Posterior cingulate gyrus (tissue), 11 donors: ENCODE measurements around the gene BAAT.
A peak's percentile ranks its signal among the peaks of the same experiment; 100 is the strongest.
"Not testable (repeated sequence)": the region's sequence is repeated elsewhere in the genome, so short reads cannot be mapped to it uniquely, and the experiment has no call there.

ENCODE experiments used
- DNase-seq, 10 donors: peaks; one replicate each; pipeline versions ENCODE4 v3.0.0 to v3.0.0-alpha.2; 2020 to 2021; ENCODE audit warnings: mixed read lengths in 3 of 10
- intact Hi-C: fragments of 100-400 bp; cut with DNase I; formaldehyde crosslinking; loops from one replicate; pipeline ENCODE4 v1.15.1; 2023

BAAT gene

GRCh38 chr9:101384873-101385536, at the start of gene BAAT:
Gene BAAT (minus strand): TSS chr9:101385006. CDS start chr9:101371404, 13,602 bp downstream.
- intact Hi-C loops = loop anchor here (5.0 kb wide), 2 partner anchors 673 to 783 kb away; no protein-coding TSS in a partner anchor
- not testable (repeated sequence) for DNase-seq

DNA sequence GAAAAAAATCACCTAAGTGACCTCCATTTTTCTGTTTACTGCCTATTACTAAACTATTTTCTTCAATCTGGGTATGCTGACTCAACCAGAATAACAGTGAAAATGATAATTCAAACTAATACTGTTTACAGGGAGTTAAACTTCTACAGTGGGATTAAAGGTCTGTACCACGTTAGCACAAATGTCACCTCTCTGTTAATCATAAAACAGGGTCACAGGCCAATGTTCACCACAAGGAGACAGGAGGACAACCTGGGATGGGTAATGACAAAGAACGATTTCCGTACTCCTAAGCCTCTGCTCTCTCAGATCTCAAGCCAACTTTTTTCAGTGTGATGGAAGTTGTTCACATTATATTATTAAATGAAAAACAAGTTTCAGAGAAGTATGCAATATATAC, 48.4 kb upstream of the BAAT start:
- intact Hi-C loops = no loop called here
- DNase-seq = no peak

- no peak for DNase-seq
- intact Hi-C loops = no loop called here
Measured at GRCh38 chr9:101432740-101433139, 47.9 kb upstream of the BAAT start.

- DNase-seq = no peak
- intact Hi-C loops = no loop called here
Measured at GRCh38 chr9:101432171-101432570, 47.4 kb upstream of the BAAT start.

GRCh38 chr9:101429736-101430135, 44.9 kb upstream of the BAAT start:
- intact Hi-C loops = no loop called here

DNA sequence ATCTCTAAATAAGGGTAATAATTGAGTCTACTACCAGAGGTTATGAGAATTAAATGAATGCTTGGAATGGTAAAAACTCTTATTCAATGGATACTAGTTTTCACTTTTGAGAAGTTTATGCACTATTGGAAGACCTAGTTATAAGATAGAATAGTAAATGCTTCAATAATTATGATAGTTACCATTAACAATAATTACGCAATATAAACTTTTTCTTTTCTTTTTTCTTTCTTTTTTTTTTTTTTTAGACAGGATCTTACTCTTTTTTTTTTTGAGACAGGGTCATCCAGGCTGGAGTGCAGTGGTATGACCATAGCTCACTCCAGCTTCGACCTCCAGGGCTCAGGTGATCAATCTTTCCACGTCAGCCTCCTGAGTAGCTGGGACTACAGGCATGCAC, 44.1 kb upstream of the BAAT start:
- DNase-seq = no peak
- intact Hi-C loops = no loop called here

More at GRCh38 chr9:101429736-101430135, 44.9 kb upstream of the BAAT start:
- no peak for DNase-seq

GRCh38 chr9:101427957-101428655, 43.3 kb upstream of the BAAT start:
- intact Hi-C loops = no loop called here
- DNase-seq = no peak

DNA sequence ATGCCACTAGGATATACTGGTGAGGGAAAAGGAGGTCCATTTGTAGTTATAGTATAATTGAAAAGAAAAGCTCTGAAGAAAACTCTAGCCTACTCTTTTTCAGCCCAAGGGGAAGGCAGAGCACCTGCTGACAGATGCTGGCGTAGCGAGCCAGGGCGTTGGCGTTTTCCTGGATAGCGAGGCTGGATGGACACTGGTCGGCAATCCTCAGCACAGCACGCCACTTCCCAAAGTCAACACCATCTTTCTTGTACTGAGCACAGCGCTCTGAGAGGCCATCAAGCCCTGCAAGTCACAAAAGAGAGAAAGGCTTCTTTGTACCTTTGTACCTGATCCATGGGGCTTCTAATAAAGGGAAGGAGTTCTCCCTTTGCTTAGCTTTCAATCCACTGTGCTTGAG, 42.6 kb upstream of the BAAT start:
- DNase-seq = no peak
- intact Hi-C loops = no loop called here

DNA sequence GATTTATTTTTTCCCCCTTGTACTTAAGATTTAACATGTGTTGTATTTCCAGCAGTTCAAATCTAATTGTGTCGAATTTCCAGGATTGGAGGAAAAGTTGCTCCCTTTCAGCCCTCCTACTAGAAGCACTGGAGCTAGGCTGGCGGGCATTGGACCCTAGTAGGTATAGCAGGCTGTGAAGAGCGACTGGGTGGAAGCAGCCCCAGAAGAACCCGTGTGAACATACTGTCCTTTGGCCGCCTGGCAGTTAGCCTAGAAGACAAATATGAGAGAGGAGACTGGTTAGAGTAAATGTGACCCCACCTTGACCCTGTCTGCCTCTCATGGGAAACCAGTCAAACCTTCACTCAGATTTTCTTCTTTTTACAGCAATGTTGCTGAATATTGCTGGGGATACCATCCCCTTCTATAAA, 36.9 kb upstream of the BAAT start:
- DNase-seq = no peak
- intact Hi-C loops = no loop called here

DNA sequence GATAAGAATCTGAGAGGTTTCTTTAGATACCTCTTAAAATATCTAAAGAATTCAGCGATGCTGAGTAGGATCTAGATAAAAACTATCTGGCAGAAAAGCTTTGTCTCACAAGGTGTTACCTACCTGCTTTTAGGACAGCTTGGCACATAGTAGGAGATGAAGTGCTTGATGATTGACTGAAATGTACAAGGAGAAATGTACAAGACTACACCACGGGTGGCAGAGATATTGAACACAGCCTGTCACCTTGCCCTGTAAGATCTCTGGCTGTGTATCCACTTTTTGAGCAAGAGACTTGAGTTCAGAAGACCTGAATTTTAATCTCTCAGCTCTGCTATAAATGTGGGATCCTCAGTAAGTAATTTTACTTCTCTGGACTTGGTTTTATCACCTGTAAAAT, 35.1 kb upstream of the BAAT start:
- intact Hi-C loops = no loop called here
- no peak for DNase-seq

DNA sequence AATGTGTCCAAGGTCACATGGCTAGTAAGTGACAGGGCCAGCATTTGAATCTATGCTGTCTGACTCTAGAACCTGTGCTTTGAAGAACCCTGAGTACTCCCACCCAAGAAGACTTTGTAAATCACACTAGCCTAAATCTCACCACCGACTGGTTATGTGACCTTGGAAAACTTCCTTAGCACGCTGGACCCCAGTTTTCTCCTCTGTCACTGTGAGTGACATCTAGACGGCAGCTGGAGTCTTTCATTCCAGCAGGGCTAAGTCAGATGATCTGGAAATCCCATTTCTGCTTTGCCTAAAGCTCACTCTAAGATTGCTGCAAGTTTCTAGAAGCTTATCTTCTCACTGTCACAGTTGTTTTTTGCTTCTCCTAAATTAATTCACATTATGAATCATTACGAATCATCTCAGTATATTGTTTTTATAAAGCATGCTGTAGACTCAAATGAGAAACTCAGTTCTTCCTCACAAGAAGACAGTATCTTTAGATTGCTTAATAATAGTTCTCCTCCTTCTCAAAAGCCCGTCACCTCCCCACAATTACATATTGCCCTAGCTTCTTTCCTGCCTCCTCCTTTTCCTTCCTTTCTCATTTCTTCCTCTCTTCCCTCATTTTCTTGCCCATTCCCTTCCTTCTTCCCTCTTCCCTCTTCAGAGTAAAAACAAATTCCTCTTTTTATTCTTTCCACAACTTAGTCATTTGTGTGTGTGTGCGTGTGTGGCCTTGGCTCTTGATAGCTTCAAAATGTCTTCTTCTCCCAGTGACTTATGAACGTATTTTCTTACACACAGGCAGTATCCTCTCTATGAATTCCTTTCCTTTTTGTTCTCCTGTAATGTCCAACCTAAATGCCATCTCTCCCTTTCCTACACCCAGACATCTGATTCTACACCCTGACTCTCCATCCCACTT, 34.0 kb upstream of the BAAT start:
- peak in 1 of 10 donors; percentile 8 for DNase-seq
- intact Hi-C loops = no loop called here

- DNase-seq = no peak
- intact Hi-C loops = no loop called here
Measured at GRCh38 chr9:101417977-101418376, 33.2 kb upstream of the BAAT start.

DNA sequence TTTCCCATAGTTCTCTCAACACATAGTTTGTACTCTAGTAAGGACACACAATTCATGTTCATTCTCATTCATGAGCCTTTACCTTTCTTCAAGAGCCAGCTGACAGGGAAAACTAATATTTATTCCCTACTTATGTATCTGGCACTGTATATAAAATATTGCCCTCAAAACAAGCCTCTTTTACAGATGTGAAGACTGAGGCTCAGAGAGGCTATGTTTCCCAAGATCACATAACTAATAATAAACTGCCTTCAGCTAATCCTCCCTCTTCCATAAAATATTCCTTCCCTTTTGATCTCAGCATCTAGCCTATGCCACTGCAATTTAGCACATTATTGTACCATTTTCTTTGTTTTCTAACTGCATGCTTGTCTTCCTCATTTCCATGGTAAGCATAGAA, 32.6 kb upstream of the BAAT start:
- intact Hi-C loops = no loop called here
- no peak for DNase-seq

GRCh38 chr9:101415578-101415977, 30.8 kb upstream of the BAAT start:
- intact Hi-C loops = no loop called here
- DNase-seq = no peak

GRCh38 chr9:101414839-101415238, 30.0 kb upstream of the BAAT start:
- intact Hi-C loops = no loop called here
- DNase-seq = no peak

DNA sequence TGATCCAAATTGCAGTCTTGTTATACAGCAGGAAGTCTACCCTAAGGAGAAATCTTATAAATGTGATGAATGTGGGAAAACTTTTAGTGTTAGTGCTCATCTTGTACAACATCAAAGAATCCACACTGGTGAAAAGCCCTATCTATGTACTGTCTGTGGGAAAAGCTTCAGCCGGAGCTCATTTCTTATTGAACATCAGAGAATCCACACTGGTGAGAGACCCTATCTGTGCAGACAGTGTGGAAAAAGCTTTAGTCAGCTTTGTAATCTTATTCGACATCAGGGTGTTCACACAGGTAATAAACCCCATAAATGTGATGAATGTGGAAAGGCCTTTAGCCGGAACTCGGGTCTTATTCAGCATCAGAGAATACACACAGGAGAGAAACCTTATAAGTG, 24.3 kb upstream of the BAAT start:
- DNase-seq = no peak
- intact Hi-C loops = no loop called here

GRCh38 chr9:101408374-101409078, 23.7 kb upstream of the BAAT start:
- no peak for DNase-seq
- intact Hi-C loops = no loop called here

DNA sequence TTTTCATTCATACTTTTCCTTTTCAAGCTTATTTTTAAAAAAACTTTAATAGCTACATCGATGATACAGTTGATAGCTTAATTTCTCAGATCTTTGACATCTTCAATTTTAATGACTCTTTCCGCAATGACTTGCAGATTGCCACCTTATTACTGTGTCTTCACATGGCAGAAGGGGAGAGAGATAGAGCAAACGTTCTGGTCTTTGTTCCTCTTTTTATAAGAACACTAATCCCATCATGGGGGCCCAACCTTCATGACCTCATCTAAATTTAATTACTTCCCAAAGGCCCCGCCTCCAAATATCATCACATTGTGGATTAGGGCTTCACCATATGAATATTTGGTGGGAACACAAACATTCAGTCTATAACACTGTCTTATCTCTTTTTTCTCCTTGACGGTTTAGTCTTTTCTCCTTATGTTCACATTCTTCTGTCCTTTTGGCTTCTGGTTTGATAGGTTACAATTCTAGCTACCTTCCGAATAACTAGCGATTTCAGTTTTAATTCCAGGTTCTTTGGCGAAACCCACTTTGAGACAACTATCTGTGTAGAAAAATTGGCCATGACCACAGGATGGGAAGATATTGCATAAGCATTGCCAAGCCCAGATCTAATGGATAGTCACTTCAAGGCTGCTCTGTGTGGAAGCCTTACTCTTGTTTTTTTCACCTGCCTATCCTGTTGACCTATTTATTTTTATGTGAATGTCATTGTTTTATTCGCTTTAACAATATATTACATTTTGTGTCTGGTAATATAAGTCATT, 18.9 kb upstream of the BAAT start:
- intact Hi-C loops = no loop called here
- DNase-seq = no peak

DNA sequence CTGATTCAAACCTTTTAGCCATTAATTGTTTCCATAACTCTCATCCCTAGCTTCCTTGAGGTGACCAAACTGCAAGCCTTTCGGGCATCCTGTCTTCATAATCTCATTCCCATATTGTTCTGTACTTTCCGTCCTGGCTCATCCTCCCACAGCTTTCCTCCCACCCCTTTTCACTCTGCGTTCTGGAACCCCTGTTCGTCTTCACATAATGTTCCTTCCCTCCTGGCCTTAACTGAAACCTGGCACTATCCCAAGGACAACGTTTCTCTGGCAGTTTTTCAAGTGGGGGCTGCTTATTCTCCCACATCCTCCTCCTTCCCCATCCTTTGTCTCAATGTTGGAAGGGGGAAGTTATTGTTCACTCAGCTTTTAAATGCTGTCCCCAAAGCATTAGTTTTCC, 15.3 kb upstream of the BAAT start:
- intact Hi-C loops = no loop called here
- DNase-seq = peak in 1 of 10 donors; percentile 56

GRCh38 chr9:101399643-101399970, 14.8 kb upstream of the BAAT start:
- no peak for DNase-seq
- intact Hi-C loops = loop anchor here (5.0 kb wide), 1 partner anchor 133 kb away; the partner anchor contains the start of gene RNF20
